Mesodermal cell (in vitro differentiated cells): ENCODE data around the gene FXYD6.

Experiments used
- H3K27ac ChIP-seq: 2 replicates; pipeline ENCODE4 v1.7.0; 2013; ENCODE audit warnings: mild to moderate bottlenecking, low read depth, low read length, moderate library complexity; ENCODE audit not compliant: severe bottlenecking
- H3K36me3 ChIP-seq: 2 replicates; pipeline ENCODE4 v1.7.1; 2013; ENCODE audit warnings: mild to moderate bottlenecking, low read length, moderate library complexity; ENCODE audit not compliant: control insufficient read depth, insufficient read depth
- H3K4me1 ChIP-seq: one replicate; pipeline ENCODE4 v1.7.1; 2013; ENCODE audit warnings: mild to moderate bottlenecking, low read length; ENCODE audit not compliant: insufficient read depth, control insufficient read depth, poor library complexity, severe bottlenecking
- H3K4me3 ChIP-seq: 2 replicates; pipeline ENCODE4 v1.7.0; 2013; ENCODE audit warnings: low read length, control low read depth, mild to moderate bottlenecking; ENCODE audit not compliant: insufficient read depth, poor library complexity, severe bottlenecking; ENCODE audit errors: extremely low read depth
- H3K9me3 ChIP-seq: 2 replicates; pipeline ENCODE4 v1.7.1; 2013; ENCODE audit warnings: mild to moderate bottlenecking, low read length, moderate library complexity; ENCODE audit not compliant: control insufficient read depth
- whole genome bisulfite sequencing, 2 experiments: methylation state at CpG; one replicate each; pipeline ENCODE4 v1.1.5; 2013; ENCODE audit warnings: missing lambda C conversion rate in 2 of 2; ENCODE audit not compliant: insufficient coverage in 2 of 2; 5-methylcytosine and 5-hydroxymethylcytosine counted together

Gene FXYD6

DNA sequence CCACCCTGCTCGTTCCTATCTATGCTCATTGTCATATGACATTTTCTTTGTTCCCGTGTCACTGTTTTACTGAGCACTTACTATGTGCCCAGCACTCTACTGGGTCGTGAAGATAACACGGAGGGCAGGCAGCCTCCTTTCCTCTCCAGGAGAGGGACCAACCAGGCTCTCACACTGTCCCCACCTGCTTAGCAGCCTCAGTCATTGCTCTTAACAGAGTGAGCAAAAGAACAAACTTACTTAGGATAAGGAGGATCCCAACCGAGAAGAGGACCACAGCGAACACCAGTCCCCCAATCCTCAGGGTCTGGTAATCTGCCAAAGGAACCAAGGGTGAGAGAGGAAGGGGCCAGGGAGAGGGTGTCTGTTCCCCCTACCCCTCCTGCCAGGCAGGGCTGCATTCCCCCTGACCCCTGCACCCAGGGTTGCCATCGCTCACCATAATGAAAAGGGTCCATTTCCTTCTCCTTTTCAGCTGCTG lies 34.9 kb downstream of the FXYD6 start:
- H3K4me3 ChIP-seq = no peak overlapping the region
- no peak overlapping the region for H3K27ac ChIP-seq
- H3K36me3 ChIP-seq = peaks cover 11% of the 10 kb centered on the region
- no peaks in the 10 kb centered on the region for H3K4me1 ChIP-seq
- 97% methylated on average over 4 to 7 of the region's 7 CpGs for WGBS, 2 experiments
- no peaks in the 10 kb centered on the region for H3K9me3 ChIP-seq

- Histone ChIP-seq H3K4me1 (no peaks in the 10 kb centered on the region), H3K4me3 (no peak overlapping the region), H3K36me3 (peaks cover 11% of the 10 kb centered on the region), H3K9me3 (no peaks in the 10 kb centered on the region), H3K27ac (no peak overlapping the region)
- WGBS, 2 experiments = 96 to 97% methylated on average over 8 to 11 of the region's 11 CpGs
Measured at GRCh38 chr11:117840881-117841550, 35.4 kb downstream of the FXYD6 start.

GRCh38 chr11:117839936-117840813 lies 36.3 kb downstream of the FXYD6 start:
- WGBS, 2 experiments = 95 to 97% methylated on average over 8 to 9 of the region's 10 CpGs
- Histone ChIP-seq H3K27ac (no peak overlapping the region), H3K4me1 (no peaks in the 10 kb centered on the region), H3K9me3 (no peaks in the 10 kb centered on the region), H3K4me3 (no peak overlapping the region), H3K36me3 (peaks cover 11% of the 10 kb centered on the region)

DNA sequence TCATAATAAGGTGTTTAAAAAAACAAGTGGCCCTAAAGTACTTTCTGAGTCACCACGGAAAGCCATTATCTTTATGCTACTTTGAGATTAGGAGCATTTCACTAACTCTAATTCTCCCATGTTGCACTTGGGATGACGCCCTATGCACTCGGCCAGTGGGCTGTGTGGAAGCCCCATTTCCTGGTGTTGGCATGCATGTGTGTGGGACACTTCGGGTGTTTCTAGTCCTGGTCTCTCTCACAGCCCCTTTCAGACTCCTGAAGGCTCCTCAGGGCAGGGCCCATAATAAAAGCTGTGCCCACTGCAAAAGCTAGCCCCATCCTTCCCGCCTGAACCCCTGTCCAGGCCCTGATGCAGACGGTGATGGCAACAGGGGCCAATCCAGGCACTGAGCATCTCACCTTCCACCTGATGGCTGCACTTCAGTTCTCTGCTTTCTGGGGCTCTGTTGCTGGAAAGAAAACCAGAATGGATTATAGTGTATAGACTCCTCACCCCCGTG lies 37.0 kb downstream of the FXYD6 start:
- Histone ChIP-seq H3K4me3 (no peak overlapping the region), H3K27ac (no peak overlapping the region), H3K9me3 (no peaks in the 10 kb centered on the region), H3K36me3 (peaks cover 11% of the 10 kb centered on the region), H3K4me1 (no peaks in the 10 kb centered on the region)
- 87 to 93% methylated on average over 4 to 6 of the region's 7 CpGs for WGBS, 2 experiments

DNA sequence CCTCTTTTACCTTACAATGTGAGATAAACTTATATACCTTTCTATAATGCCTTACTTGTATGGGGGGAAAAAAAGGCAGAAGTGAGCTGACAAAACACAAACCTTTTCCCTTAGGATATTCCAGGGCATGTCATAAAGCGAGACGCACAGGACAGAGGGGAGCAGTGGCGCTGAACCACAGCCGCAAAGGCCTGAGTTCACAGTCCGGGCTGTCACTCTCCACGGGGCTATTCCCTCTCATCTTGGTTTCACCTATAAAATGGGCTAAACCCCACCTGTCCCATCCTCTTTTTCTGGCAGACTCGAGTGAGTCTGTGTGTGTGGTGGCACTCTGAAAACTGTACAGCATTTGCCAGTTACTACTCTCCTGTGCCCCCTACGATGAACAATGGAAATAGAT lies 37.6 kb downstream of the FXYD6 start:
- Histone ChIP-seq H3K9me3 (no peaks in the 10 kb centered on the region), H3K4me3 (no peak overlapping the region), H3K27ac (no peak overlapping the region), H3K36me3 (peaks cover 11% of the 10 kb centered on the region), H3K4me1 (no peaks in the 10 kb centered on the region)
- 78 to 80% methylated on average over 6 of the region's 8 CpGs for WGBS, 2 experiments

GRCh38 chr11:117837791-117838190 lies 38.7 kb downstream of the FXYD6 start:
- H3K9me3 ChIP-seq = no peaks in the 10 kb centered on the region
- no peak overlapping the region for H3K27ac ChIP-seq
- no peaks in the 10 kb centered on the region for H3K4me1 ChIP-seq
- no peak overlapping the region for H3K4me3 ChIP-seq
- 91 to 98% methylated on average over 4 to 5 of the region's 8 CpGs for WGBS, 2 experiments
- peaks cover 11% of the 10 kb centered on the region for H3K36me3 ChIP-seq

- Histone ChIP-seq H3K4me3 (no peak overlapping the region), H3K27ac (no peak overlapping the region), H3K9me3 (no peaks in the 10 kb centered on the region), H3K36me3 (peaks cover 11% of the 10 kb centered on the region), H3K4me1 (no peaks in the 10 kb centered on the region)
- 84 to 86% methylated on average over 15 to 17 of the region's 18 CpGs for WGBS, 2 experiments
Measured at GRCh38 chr11:117837070-117837776, 39.2 kb downstream of the FXYD6 start.

DNA sequence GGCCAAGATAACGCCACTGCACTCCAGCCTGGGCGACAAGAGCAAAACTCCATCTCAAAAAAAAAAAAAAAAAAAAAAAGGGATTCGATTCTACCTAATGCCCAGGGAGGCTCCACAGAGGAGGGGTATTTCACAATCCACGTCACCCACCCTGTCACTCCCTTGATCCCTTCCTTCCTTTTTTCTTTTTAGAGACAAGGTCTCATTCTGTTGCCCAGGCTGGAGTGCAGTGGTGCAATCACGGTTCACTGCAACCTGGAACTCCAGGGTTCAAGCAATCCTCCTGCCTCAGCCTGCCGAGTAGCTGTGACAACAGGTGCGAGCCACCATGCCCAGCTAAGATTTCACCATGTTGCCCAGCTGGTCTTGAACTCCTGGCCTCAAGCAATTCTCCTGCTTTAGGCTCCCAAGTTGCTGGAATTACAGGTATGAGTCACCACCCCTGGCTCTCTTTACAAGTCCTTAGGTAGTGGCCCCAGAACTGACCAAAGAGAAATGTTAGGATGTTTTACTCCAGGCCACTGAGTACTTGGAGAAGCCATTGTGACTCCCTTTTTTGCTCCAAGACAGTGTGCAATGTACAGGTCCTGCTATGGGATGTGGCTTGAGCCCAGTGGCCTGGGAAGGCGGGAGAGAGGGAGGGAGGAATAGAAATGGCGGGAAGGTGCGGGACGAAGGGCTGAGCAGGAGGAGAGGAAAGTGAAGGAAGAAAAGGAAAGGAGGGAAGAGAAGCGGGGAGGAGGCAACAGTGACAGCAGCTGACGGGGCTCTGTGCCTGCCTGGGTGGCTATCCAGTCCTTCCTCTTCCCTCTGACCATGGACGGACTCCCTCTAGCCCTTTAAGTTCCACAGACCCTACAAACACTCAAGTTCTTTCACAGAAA lies 40.1 kb downstream of the FXYD6 start:
- H3K4me3 ChIP-seq = no peak overlapping the region
- no peaks in the 10 kb centered on the region for H3K9me3 ChIP-seq
- WGBS, 2 experiments = 91 to 98% methylated on average over 7 to 9 of the region's 14 CpGs
- H3K27ac ChIP-seq = no peak overlapping the region
- H3K4me1 ChIP-seq = no peaks in the 10 kb centered on the region
- H3K36me3 ChIP-seq = peaks cover 11% of the 10 kb centered on the region

DNA sequence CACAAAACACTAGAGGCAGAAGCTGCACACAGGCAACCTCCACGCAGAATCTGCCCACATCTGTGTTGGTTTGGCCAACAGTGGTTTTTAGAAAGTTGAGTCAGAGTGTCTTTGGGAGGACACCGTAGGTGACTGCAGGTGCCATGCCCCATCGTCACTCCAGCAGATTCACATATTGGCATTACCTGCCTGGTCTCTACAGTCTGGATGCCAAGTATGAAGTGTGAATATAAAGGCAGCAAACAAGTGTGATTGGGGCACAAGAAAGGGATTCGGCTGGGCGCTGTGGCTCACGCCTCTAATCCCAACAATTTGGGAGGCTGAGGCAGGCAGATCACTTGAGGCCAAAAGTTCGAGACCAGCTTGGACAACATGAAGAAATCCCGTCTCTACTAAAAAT lies 40.9 kb downstream of the FXYD6 start:
- H3K4me3 ChIP-seq = no peak overlapping the region
- H3K27ac ChIP-seq = no peak overlapping the region
- 98% methylated on average over 6 to 7 of the region's 8 CpGs for WGBS, 2 experiments
- H3K9me3 ChIP-seq = no peaks in the 10 kb centered on the region
- H3K4me1 ChIP-seq = peaks cover 5% of the 10 kb centered on the region
- H3K36me3 ChIP-seq = peaks cover 11% of the 10 kb centered on the region
